AG04450 (cell line): ENCODE measurements around the gene PRPF19. TPM values are rescaled to one million over a fixed set of nuclear protein-coding genes. Genes with fewer than 3 reads are reported as not detected.

ENCODE experiments used
- CTCF ChIA-PET: fragments of 300-600, 350-600 bp; formaldehyde crosslinking; extraction: SDS; loops from one replicate; lab custom pipeline; 2022; ENCODE audit warnings: antibody characterized with exemption, inconsistent platforms; lab: Charles Lee
- POLR2A ChIA-PET: fragments of 350-600 bp; formaldehyde crosslinking; extraction: SDS; loops from one replicate; lab custom pipeline; 2021; ENCODE audit warnings: antibody characterized with exemption, inconsistent platforms; lab: Yijun Ruan, JAX
- DNase-seq: peaks from one replicate; pipeline ENCODE4 v3.0.0-alpha.2; 2011; ENCODE audit warnings: low read depth, low spot score
- H3K27ac ChIP-seq: one replicate; pipeline ENCODE4 v1.5.1; 2012; ENCODE audit warnings: low read depth, low read length, control low read depth
- H3K27me3 ChIP-seq: one replicate; pipeline ENCODE4 v1.6.0; 2012; ENCODE audit warnings: low read length; ENCODE audit not compliant: control insufficient read depth, insufficient read depth
- H3K4me3 ChIP-seq: 2 replicates; pipeline ENCODE4 v1.5.1; 2011; ENCODE audit warnings: mild to moderate bottlenecking, low read depth, low read length, control low read depth
- H3K9me3 ChIP-seq: 2 replicates; pipeline ENCODE4 v1.5.1; 2012; ENCODE audit warnings: low read length; ENCODE audit not compliant: control insufficient read depth, insufficient read depth
- CTCF ChIP-seq: IDR thresholded peaks from 2 replicates; pipeline ENCODE4 v1.5.1; 2011; ENCODE audit warnings: low read depth, low read length, control low read depth, inconsistent platforms
- polyA plus RNA-seq: library from polyadenylated mRNA; depleted of rRNA; stranded (reverse); fragments of >200 nt; gene quantifications from 2 replicates; pipeline ENCODE4 v1.2.3, GENCODE V29; 2011; rRNA removed

The PRPF19 gene
- polyA plus RNA-seq, 1 experiment, result 25.1 TPM

GRCh38 chr11:60842668-60843600 lies 63.5 kb downstream of the PRPF19 start:
- CTCF ChIA-PET, result interaction anchor here (0.7 to 4.0 kb wide), 3 partner anchors 12 to 56 kb away, joined by 3 to 33 read pairs (median 10); no protein-coding TSS in a partner anchor
- DNase-seq, result no peak
- POLR2A ChIA-PET, result no interaction called here

GRCh38 chr11:60841797-60842667 lies 64.4 kb downstream of the PRPF19 start, which contains the start of gene CCDC86:
Gene CCDC86, plus strand, starts transcription at chr11:60842113. Its CDS starts 12 bp downstream, at chr11:60842125.
- peaks cover 10% of the 10 kb centered on the region for H3K27me3 ChIP-seq
- TF ChIP-seq CTCF, result no peak
- POLR2A ChIA-PET, result no interaction called here
- DNase-seq, result peak; percentile 91
- CTCF ChIA-PET, result interaction anchor here (1.2 to 4.0 kb wide), 3 partner anchors 11 to 57 kb away, joined by 10 to 33 read pairs (median 14); no protein-coding TSS in a partner anchor
- peak within 1 kb of the TSS; percentile 89 for H3K4me3 ChIP-seq
- H3K27ac ChIP-seq, result peak within 1 kb of the TSS; percentile 66
- H3K9me3 ChIP-seq, result peaks cover 2% of the 10 kb centered on the region; the same call in 1 of the 2 replicates

More at GRCh38 chr11:60842668-60843600, 63.5 kb downstream of the PRPF19 start:
- no peak for TF ChIP-seq CTCF
- Histone ChIP-seq H3K9me3 (peaks cover 2% of the 10 kb centered on the region; the same call in 1 of the 2 replicates), H3K27ac (no peak overlapping the region), H3K27me3 (peaks cover 3% of the 10 kb centered on the region), H3K4me3 (peak overlapping the region; percentile 89)

Other genes with a start within 250 kb of the PRPF19 start
- not detected in 2 replicates for gene MS4A8, start 207.0 kb downstream of the PRPF19 start, polyA plus RNA-seq
- gene MS4A18, start 181.9 kb downstream of the PRPF19 start, polyA plus RNA-seq, result not detected in 2 replicates
- gene MS4A15, start 149.7 kb downstream of the PRPF19 start, polyA plus RNA-seq, result not detected in 2 replicates
- gene MS4A10, start 121.3 kb downstream of the PRPF19 start, polyA plus RNA-seq, result not detected in 2 replicates
- gene CCDC86, start 64.5 kb downstream of the PRPF19 start, polyA plus RNA-seq, result 15.2 and 17.9 TPM in 2 replicates
- gene PTGDR2, start 50.6 kb downstream of the PRPF19 start, polyA plus RNA-seq, result 0.84 and 0.92 TPM in 2 replicates
- 0.48 and 0.65 TPM in 2 replicates for gene ZP1, start 39.0 kb downstream of the PRPF19 start, polyA plus RNA-seq
- gene TMEM109, start 7.6 kb upstream of the PRPF19 start, polyA plus RNA-seq, result 36.2 and 44.5 TPM in 2 replicates
- 25.9 and 36.0 TPM in 2 replicates for gene TMEM132A, start 17.9 kb upstream of the PRPF19 start, polyA plus RNA-seq
- 4.8 and 9.1 TPM in 2 replicates for gene SLC15A3, start 45.6 kb upstream of the PRPF19 start, polyA plus RNA-seq
- gene CD6, start 65.1 kb upstream of the PRPF19 start, polyA plus RNA-seq, result not detected in 2 replicates
- gene CD5, start 195.9 kb upstream of the PRPF19 start, polyA plus RNA-seq, result not detected in 2 replicates